ENCODE measurements around the gene FBXO7. TPM values are rescaled to one million over a fixed set of nuclear protein-coding genes. Genes with fewer than 3 reads are reported as not detected.

Gene FBXO7
- total and polyA plus RNA-seq, 9 donors, result 53.2 to 65.9 (median 60.8) TPM

DNA sequence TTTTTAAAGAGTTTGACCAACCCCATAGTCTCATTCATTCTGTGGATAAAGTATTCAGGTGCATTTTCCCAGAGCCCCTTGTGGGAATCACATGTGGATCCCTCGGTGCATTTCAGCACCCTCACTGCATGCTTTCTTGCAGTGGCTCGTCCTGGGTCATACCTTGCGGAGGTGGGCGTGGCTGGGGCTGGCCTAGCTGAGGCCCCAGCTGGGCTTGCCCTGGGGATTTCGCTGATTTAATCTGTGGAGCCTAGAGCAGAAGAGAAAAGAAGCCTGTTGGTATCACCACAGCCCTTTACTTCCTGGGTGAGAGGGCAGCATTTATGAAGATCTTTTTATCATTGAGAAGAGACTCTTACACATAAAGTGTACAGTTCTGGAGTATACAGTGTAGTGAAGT is 53.1 kb downstream of the FBXO7 start:
- Histone ChIP-seq H3K4me1 (ENCODE audit: control insufficient read depth, insufficient read depth, low read length) (peaks cover 38% of the 10 kb centered on the region), H3K27me3 (ENCODE audit: control insufficient read depth, insufficient read depth, low read length) (no peaks in the 10 kb centered on the region), H3K4me3 (ENCODE audit: low read length) (no peak overlapping the region), H3K9me3 (replicated peaks; ENCODE audit: control insufficient read depth, low read depth, low read length) (no peaks in the 10 kb centered on the region), H3K27ac (ENCODE audit: low read length) (no peak overlapping the region), H3K36me3 (ENCODE audit: control insufficient read depth, insufficient read depth, low read length) (no peaks in the 10 kb centered on the region)
- DNase-seq, result no peak
- 100% methylated on average over 1 of the region's 5 CpGs for WGBS (ENCODE audit: insufficient coverage)

DNA sequence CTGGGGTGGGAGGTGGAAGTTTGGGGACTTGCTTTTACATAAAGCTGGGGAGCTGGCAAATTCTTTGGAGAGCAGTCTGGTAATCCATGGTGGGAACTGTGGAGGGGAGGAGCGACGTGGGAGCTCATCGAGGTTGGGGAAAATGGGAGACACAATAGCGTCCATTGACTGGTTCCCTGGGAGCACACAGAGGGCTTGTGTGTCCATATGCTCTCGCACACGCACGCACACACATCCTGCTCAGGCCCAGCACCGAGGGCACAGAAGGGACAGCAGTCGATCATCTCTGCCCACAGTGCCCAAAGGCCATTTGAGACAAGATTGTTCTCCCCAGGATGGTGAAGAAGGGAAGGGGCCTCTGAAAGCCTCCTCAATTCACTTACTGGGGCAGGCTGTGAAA is 53.7 kb downstream of the FBXO7 start:
- no peak overlapping the region for H3K4me3 ChIP-seq (ENCODE audit: low read length)
- H3K27ac ChIP-seq (ENCODE audit: low read length), result no peak overlapping the region
- H3K27me3 ChIP-seq (ENCODE audit: control insufficient read depth, insufficient read depth, low read length), result no peaks in the 10 kb centered on the region
- no peaks in the 10 kb centered on the region for H3K36me3 ChIP-seq (ENCODE audit: control insufficient read depth, insufficient read depth, low read length)
- no peak for DNase-seq
- H3K9me3 ChIP-seq (replicated peaks; ENCODE audit: control insufficient read depth, low read depth, low read length), result no peaks in the 10 kb centered on the region
- peaks cover 43% of the 10 kb centered on the region for H3K4me1 ChIP-seq (ENCODE audit: control insufficient read depth, insufficient read depth, low read length)
- 84% methylated on average over 9 of the region's 9 CpGs for WGBS (ENCODE audit: insufficient coverage)

- DNase-seq, result peak; percentile 92
- no peaks in the 10 kb centered on the region for H3K36me3 ChIP-seq (ENCODE audit: control insufficient read depth, insufficient read depth, low read length)
- peaks cover 53% of the 10 kb centered on the region for H3K4me1 ChIP-seq (ENCODE audit: control insufficient read depth, insufficient read depth, low read length)
- H3K9me3 ChIP-seq (replicated peaks; ENCODE audit: control insufficient read depth, low read depth, low read length), result no peaks in the 10 kb centered on the region
- peak overlapping the region; percentile 57 for H3K27ac ChIP-seq (ENCODE audit: low read length)
- H3K27me3 ChIP-seq (ENCODE audit: control insufficient read depth, insufficient read depth, low read length), result no peaks in the 10 kb centered on the region
- H3K4me3 ChIP-seq (ENCODE audit: low read length), result no peak overlapping the region
- 34% methylated on average over 20 of the region's 29 CpGs for WGBS (ENCODE audit: insufficient coverage)
Observed at GRCh38 chr22:32528984-32529982, 54.7 kb downstream of the FBXO7 start.

- Histone ChIP-seq H3K27ac (ENCODE audit: low read length) (peak overlapping the region; percentile 90), H3K4me1 (ENCODE audit: control insufficient read depth, insufficient read depth, low read length) (peaks cover 71% of the 10 kb centered on the region), H3K27me3 (ENCODE audit: control insufficient read depth, insufficient read depth, low read length) (no peaks in the 10 kb centered on the region), H3K36me3 (ENCODE audit: control insufficient read depth, insufficient read depth, low read length) (no peaks in the 10 kb centered on the region), H3K9me3 (replicated peaks; ENCODE audit: control insufficient read depth, low read depth, low read length) (no peaks in the 10 kb centered on the region), H3K4me3 (ENCODE audit: low read length) (no peak overlapping the region)
- peak; percentile 56 for DNase-seq
- WGBS (ENCODE audit: insufficient coverage), result 46% methylated on average over 7 of the region's 7 CpGs
Observed at GRCh38 chr22:32531228-32531627, 56.6 kb downstream of the FBXO7 start.

DNA sequence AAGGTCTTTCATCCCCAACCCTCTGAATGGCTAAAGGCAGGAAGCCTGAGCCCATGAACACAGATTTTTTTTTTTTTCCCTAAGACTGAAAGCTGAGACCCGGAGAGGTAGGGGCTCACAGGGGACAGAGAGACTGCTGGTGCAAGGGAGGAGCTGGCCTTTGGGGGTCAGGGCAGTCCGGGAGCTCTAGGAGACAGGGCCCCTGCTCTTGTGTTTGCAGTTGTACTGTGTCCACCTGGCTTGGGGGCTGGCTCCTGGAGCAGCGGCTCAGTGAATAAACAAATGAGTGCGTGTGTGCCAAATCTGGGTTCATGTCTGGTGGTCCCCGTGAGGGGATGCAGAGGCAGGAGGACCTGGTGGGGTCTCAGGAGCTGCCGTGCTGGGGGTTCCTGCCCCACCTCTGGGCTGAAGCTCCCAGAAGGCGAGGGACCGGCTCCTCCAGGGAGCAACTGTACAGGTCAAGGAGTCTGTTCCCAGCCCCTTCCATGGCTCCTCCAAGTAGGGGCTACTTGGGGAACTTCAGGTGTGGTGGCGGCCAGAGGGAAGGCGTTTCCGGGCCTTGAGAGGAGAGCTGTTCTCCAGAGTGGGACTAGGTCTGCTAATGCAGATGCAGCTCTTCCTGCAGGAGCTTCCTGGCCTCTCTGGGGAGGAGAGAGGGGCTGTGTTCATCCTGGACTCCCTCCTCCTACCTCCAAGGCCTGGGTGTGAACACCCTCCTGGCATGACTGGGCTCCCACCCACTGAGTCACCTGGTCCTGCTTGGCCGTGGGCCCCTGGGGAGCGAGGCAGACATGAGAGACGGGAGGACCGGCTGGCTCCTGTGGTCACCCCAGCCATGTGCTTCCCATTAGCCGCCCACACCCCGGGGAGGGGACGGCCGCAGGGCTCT is 57.6 kb downstream of the FBXO7 start:
- peaks cover 71% of the 10 kb centered on the region for H3K4me1 ChIP-seq (ENCODE audit: control insufficient read depth, insufficient read depth, low read length)
- H3K27me3 ChIP-seq (ENCODE audit: control insufficient read depth, insufficient read depth, low read length), result no peaks in the 10 kb centered on the region
- peak overlapping the region; percentile 90 for H3K27ac ChIP-seq (ENCODE audit: low read length)
- 25% methylated on average over 15 of the region's 19 CpGs for WGBS (ENCODE audit: insufficient coverage)
- no peaks in the 10 kb centered on the region for H3K9me3 ChIP-seq (replicated peaks; ENCODE audit: control insufficient read depth, low read depth, low read length)
- no peaks in the 10 kb centered on the region for H3K36me3 ChIP-seq (ENCODE audit: control insufficient read depth, insufficient read depth, low read length)
- no peak overlapping the region for H3K4me3 ChIP-seq (ENCODE audit: low read length)
- peak; percentile 77 for DNase-seq

GRCh38 chr22:32532820-32533128 is 58.2 kb downstream of the FBXO7 start:
- peak; percentile 96 for DNase-seq

GRCh38 chr22:32533265-32534111 is 58.9 kb downstream of the FBXO7 start:
- peak overlapping the region; percentile 69 for H3K27ac ChIP-seq (ENCODE audit: low read length)
- H3K4me1 ChIP-seq (ENCODE audit: control insufficient read depth, insufficient read depth, low read length), result peaks cover 71% of the 10 kb centered on the region
- H3K36me3 ChIP-seq (ENCODE audit: control insufficient read depth, insufficient read depth, low read length), result no peaks in the 10 kb centered on the region
- H3K9me3 ChIP-seq (replicated peaks; ENCODE audit: control insufficient read depth, low read depth, low read length), result peaks cover 2% of the 10 kb centered on the region
- no peak overlapping the region for H3K4me3 ChIP-seq (ENCODE audit: low read length)
- WGBS (ENCODE audit: insufficient coverage), result 66% methylated on average over 14 of the region's 15 CpGs
- H3K27me3 ChIP-seq (ENCODE audit: control insufficient read depth, insufficient read depth, low read length), result no peaks in the 10 kb centered on the region
- DNase-seq, result peak; percentile 66

More at GRCh38 chr22:32532820-32533128, 58.2 kb downstream of the FBXO7 start:
- peak overlapping the region; percentile 90 for H3K27ac ChIP-seq (ENCODE audit: low read length)
- H3K4me1 ChIP-seq (ENCODE audit: control insufficient read depth, insufficient read depth, low read length), result peaks cover 71% of the 10 kb centered on the region
- no peaks in the 10 kb centered on the region for H3K36me3 ChIP-seq (ENCODE audit: control insufficient read depth, insufficient read depth, low read length)
- 9% methylated on average over 7 of the region's 10 CpGs for WGBS (ENCODE audit: insufficient coverage)
- no peaks in the 10 kb centered on the region for H3K27me3 ChIP-seq (ENCODE audit: control insufficient read depth, insufficient read depth, low read length)
- H3K4me3 ChIP-seq (ENCODE audit: low read length), result no peak overlapping the region
- H3K9me3 ChIP-seq (replicated peaks; ENCODE audit: control insufficient read depth, low read depth, low read length), result no peaks in the 10 kb centered on the region

GRCh38 chr22:32534252-32535235 is 59.9 kb downstream of the FBXO7 start:
- peaks cover 65% of the 10 kb centered on the region for H3K4me1 ChIP-seq (ENCODE audit: control insufficient read depth, insufficient read depth, low read length)
- DNase-seq, result peak; percentile 62
- H3K27ac ChIP-seq (ENCODE audit: low read length), result peak overlapping the region; percentile 69
- WGBS (ENCODE audit: insufficient coverage), result 62% methylated on average over 5 of the region's 15 CpGs
- H3K27me3 ChIP-seq (ENCODE audit: control insufficient read depth, insufficient read depth, low read length), result no peaks in the 10 kb centered on the region
- peaks cover 2% of the 10 kb centered on the region for H3K9me3 ChIP-seq (replicated peaks; ENCODE audit: control insufficient read depth, low read depth, low read length)
- no peak overlapping the region for H3K4me3 ChIP-seq (ENCODE audit: low read length)
- H3K36me3 ChIP-seq (ENCODE audit: control insufficient read depth, insufficient read depth, low read length), result no peaks in the 10 kb centered on the region
